Activated naive CD8-positive, alpha-beta T cell treated with anti-CD3 and anti-CD28 coated beads, Interleukin-2, amount 10 ng/mL, durations not matched to agents 7 days and 5 days (primary cell): ENCODE measurements around the gene MARK1. TPM values are rescaled to one million over a fixed set of nuclear protein-coding genes. Genes with fewer than 3 reads are reported as not detected.
"Not testable (repeated sequence)": the region's sequence is repeated elsewhere in the genome, so short reads cannot be mapped to it uniquely, and the experiment has no call there.

Experiments used
- ATAC-seq: fragments of 150-1000 bp; cut with Tn5 transposase; one replicate; pipeline ENCODE4 v1.10.0; 2021; ENCODE audit warnings: low read depth, moderate library complexity
- POLR2A ChIA-PET: fragments of 350-600 bp; sonication (Branson Sonifier 250); formaldehyde crosslinking; loops from one replicate; lab custom pipeline; 2021; ENCODE audit warnings: antibody characterized with exemption; lab: Charles Lee
- DNase-seq: peaks from one replicate; pipeline ENCODE4 v3.0.0; 2021
- H3K27ac Mint-ChIP-seq: one replicate; pipeline ENCODE4 v1.8.0; 2022; ENCODE audit warnings: mild to moderate bottlenecking, mixed read lengths
- H3K27me3 Mint-ChIP-seq: one replicate; pipeline ENCODE4 v1.8.0; 2022; ENCODE audit warnings: mild to moderate bottlenecking, moderate library complexity, mixed read lengths
- H3K36me3 Mint-ChIP-seq: one replicate; pipeline ENCODE4 v1.8.0; 2021; ENCODE audit warnings: mild to moderate bottlenecking, mixed read lengths
- H3K4me1 Mint-ChIP-seq: one replicate; pipeline ENCODE4 v1.8.0; 2021; ENCODE audit warnings: mixed read lengths
- H3K4me3 Mint-ChIP-seq: one replicate; pipeline ENCODE4 v1.8.0; 2022; ENCODE audit warnings: mild to moderate bottlenecking, moderate library complexity, mixed read lengths
- H3K9me3 Mint-ChIP-seq: one replicate; pipeline ENCODE4 v1.8.0; 2021; ENCODE audit warnings: mixed read lengths
- total RNA-seq, 2 experiments: library from RNA; stranded (reverse); gene quantifications; one replicate each; pipeline ENCODE4 v1.2.3, GENCODE V29; 2021

The MARK1 gene
- total RNA-seq, 2 experiments from 2014 or later = not detected

GRCh38 chr1:220673921-220674320, 146.0 kb downstream of the MARK1 start:
- no peaks in the 10 kb centered on the region for H3K36me3 Mint-ChIP-seq
- POLR2A ChIA-PET = interaction anchor here (1.0 kb wide), 1 partner anchor 59 kb away, joined by 4 read pairs; no protein-coding TSS in a partner anchor
- no peak overlapping the region for H3K27ac Mint-ChIP-seq
- DNase-seq (no peak), ATAC-seq (no peak)
- H3K4me3 Mint-ChIP-seq = no peak overlapping the region
- no peaks in the 10 kb centered on the region for H3K4me1 Mint-ChIP-seq
- H3K9me3 Mint-ChIP-seq = no peaks in the 10 kb centered on the region
- peaks cover 5% of the 10 kb centered on the region for H3K27me3 Mint-ChIP-seq

- Mint-ChIP-seq H3K9me3 (no peaks in the 10 kb centered on the region), H3K36me3 (no peaks in the 10 kb centered on the region), H3K4me3 (no peak overlapping the region), H3K4me1 (no peaks in the 10 kb centered on the region), H3K27ac (no peak overlapping the region), H3K27me3 (peaks cover 6% of the 10 kb centered on the region)
- no peak for DNase-seq
- ATAC-seq = no peak
- POLR2A ChIA-PET = no interaction called here
Observed at GRCh38 chr1:220677251-220677650, 149.3 kb downstream of the MARK1 start.

GRCh38 chr1:220680085-220680687, 152.2 kb downstream of the MARK1 start:
- Mint-ChIP-seq H3K27me3 (peaks cover 6% of the 10 kb centered on the region), H3K4me1 (no peaks in the 10 kb centered on the region), H3K4me3 (no peak overlapping the region), H3K9me3 (no peaks in the 10 kb centered on the region), H3K27ac (no peak overlapping the region), H3K36me3 (no peaks in the 10 kb centered on the region)
- POLR2A ChIA-PET = no interaction called here
- ATAC-seq (peak; percentile 67), DNase-seq (no peak)

- DNase-seq (no peak), ATAC-seq (no peak)
- POLR2A ChIA-PET = no interaction called here
Observed at GRCh38 chr1:220681220-220681880, 153.4 kb downstream of the MARK1 start.

GRCh38 chr1:220682901-220683576, 155.1 kb downstream of the MARK1 start:
- no peaks in the 10 kb centered on the region for H3K36me3 Mint-ChIP-seq
- POLR2A ChIA-PET = no interaction called here
- no peak for ATAC-seq
- H3K27me3 Mint-ChIP-seq = peaks cover 3% of the 10 kb centered on the region
- H3K27ac Mint-ChIP-seq = no peak overlapping the region
- H3K4me1 Mint-ChIP-seq = no peaks in the 10 kb centered on the region
- no peak overlapping the region for H3K4me3 Mint-ChIP-seq
- no peak for DNase-seq
- H3K9me3 Mint-ChIP-seq = no peaks in the 10 kb centered on the region

More at GRCh38 chr1:220681220-220681880, 153.4 kb downstream of the MARK1 start:
- Mint-ChIP-seq H3K4me3 (no peak overlapping the region), H3K36me3 (no peaks in the 10 kb centered on the region), H3K27me3 (peaks cover 3% of the 10 kb centered on the region), H3K27ac (no peak overlapping the region), H3K9me3 (no peaks in the 10 kb centered on the region), H3K4me1 (no peaks in the 10 kb centered on the region)

- H3K4me3 Mint-ChIP-seq, H3K36me3 Mint-ChIP-seq, H3K27ac Mint-ChIP-seq, H3K9me3 Mint-ChIP-seq, H3K4me1 Mint-ChIP-seq, POLR2A ChIA-PET, DNase-seq, ATAC-seq, H3K27me3 Mint-ChIP-seq: not testable (repeated sequence)
Observed at GRCh38 chr1:220683716-220684115, 155.8 kb downstream of the MARK1 start.

GRCh38 chr1:220684890-220685289, 157.0 kb downstream of the MARK1 start:
- H3K4me3 Mint-ChIP-seq = no peak overlapping the region
- no peaks in the 10 kb centered on the region for H3K36me3 Mint-ChIP-seq
- POLR2A ChIA-PET = no interaction called here
- ATAC-seq = no peak
- DNase-seq = no peak
- H3K4me1 Mint-ChIP-seq = peaks cover 3% of the 10 kb centered on the region
- H3K27me3 Mint-ChIP-seq = peaks cover 8% of the 10 kb centered on the region
- no peaks in the 10 kb centered on the region for H3K9me3 Mint-ChIP-seq
- H3K27ac Mint-ChIP-seq = no peak overlapping the region

- POLR2A ChIA-PET = no interaction called here
- H3K4me3 Mint-ChIP-seq = no peak overlapping the region
Observed at GRCh38 chr1:220685879-220686278, 157.9 kb downstream of the MARK1 start.

GRCh38 chr1:220687809-220688208, 159.9 kb downstream of the MARK1 start:
- Mint-ChIP-seq H3K4me3 (no peak overlapping the region), H3K36me3 (no peaks in the 10 kb centered on the region), H3K27ac (no peak overlapping the region), H3K27me3 (peaks cover 22% of the 10 kb centered on the region), H3K4me1 (peaks cover 4% of the 10 kb centered on the region), H3K9me3 (no peaks in the 10 kb centered on the region)
- POLR2A ChIA-PET = no interaction called here
- ATAC-seq (no peak), DNase-seq (no peak)

More at GRCh38 chr1:220685879-220686278, 157.9 kb downstream of the MARK1 start:
- Mint-ChIP-seq H3K9me3 (no peaks in the 10 kb centered on the region), H3K27ac (no peak overlapping the region), H3K4me1 (peaks cover 4% of the 10 kb centered on the region), H3K36me3 (no peaks in the 10 kb centered on the region), H3K27me3 (peaks cover 11% of the 10 kb centered on the region)
- no peak for ATAC-seq
- DNase-seq = no peak

GRCh38 chr1:220689666-220690065, 161.7 kb downstream of the MARK1 start:
- no peak for DNase-seq

GRCh38 chr1:220690140-220691052, 162.5 kb downstream of the MARK1 start, which contains the start of gene C1orf115:
Gene C1orf115, plus strand, starts transcription at chr1:220690363. Its CDS starts 40 bp downstream, at chr1:220690403.
- H3K9me3 Mint-ChIP-seq = no peaks in the 10 kb centered on the region
- DNase-seq (peak; percentile 86), ATAC-seq (peak; percentile 98)
- no peaks in the 10 kb centered on the region for H3K36me3 Mint-ChIP-seq
- peaks cover 24% of the 10 kb centered on the region for H3K27me3 Mint-ChIP-seq
- peaks cover 4% of the 10 kb centered on the region for H3K4me1 Mint-ChIP-seq
- POLR2A ChIA-PET = no interaction called here
- peak within 1 kb of the TSS; percentile 83 for H3K4me3 Mint-ChIP-seq
- H3K27ac Mint-ChIP-seq = no peak within 1 kb of the TSS

More at GRCh38 chr1:220689666-220690065, 161.7 kb downstream of the MARK1 start:
- Mint-ChIP-seq H3K36me3 (no peaks in the 10 kb centered on the region), H3K4me1 (peaks cover 4% of the 10 kb centered on the region), H3K27ac (no peak overlapping the region), H3K27me3 (peaks cover 24% of the 10 kb centered on the region), H3K4me3 (peak overlapping the region; percentile 83), H3K9me3 (no peaks in the 10 kb centered on the region)
- POLR2A ChIA-PET = no interaction called here
- ATAC-seq = no peak

- Mint-ChIP-seq H3K4me3 (peak overlapping the region; percentile 30), H3K9me3 (no peaks in the 10 kb centered on the region), H3K27me3 (peaks cover 24% of the 10 kb centered on the region), H3K36me3 (no peaks in the 10 kb centered on the region), H3K27ac (no peak overlapping the region), H3K4me1 (peaks cover 4% of the 10 kb centered on the region)
- POLR2A ChIA-PET = no interaction called here
- ATAC-seq = no peak
- DNase-seq = no peak
Observed at GRCh38 chr1:220691053-220691684, 163.2 kb downstream of the MARK1 start.
